ENCODE measurements around the gene CAT. TPM values are rescaled to one million over a fixed set of nuclear protein-coding genes. Genes with fewer than 3 reads are reported as not detected.

The CAT gene
- polyA plus RNA-seq, 1 of the 3 experiments (the other 2 are of a cell fraction) = 26.6 TPM

DNA sequence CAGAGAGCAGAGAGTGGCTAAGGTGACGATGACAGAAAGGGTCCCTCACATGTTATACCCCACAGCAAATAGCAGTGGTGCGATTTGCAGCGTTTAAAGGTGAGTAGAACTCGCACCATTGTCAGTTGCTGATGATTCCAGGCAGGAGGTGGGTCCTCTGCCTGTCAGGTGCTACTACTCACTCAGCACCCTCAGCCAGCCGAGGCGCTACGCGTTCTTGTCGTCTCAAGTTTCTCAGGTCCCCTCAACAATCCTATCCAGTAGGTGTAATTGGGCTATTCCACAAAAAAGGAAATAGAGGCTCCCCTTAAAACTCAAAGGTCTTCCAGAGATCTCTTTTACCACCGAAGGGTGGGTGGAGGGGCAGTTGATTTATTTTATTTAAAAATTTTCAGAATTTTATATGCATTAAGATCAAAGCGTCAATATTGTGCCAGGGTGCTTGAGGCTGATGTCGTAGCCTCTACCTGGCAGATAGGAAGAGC is 56.5 kb downstream of the CAT start:
- H3K36me3 ChIP-seq (replicated peaks in 1 of 2; ENCODE audit: control insufficient read depth in 1 of 2, insufficient read depth in 2 of 2, low read length in 1 of 2) = no peaks in the 10 kb centered on the region
- H3K4me3 ChIP-seq (ENCODE audit: low read depth in 2 of 2, low read length in 1 of 2) = no peak overlapping the region
- no peak overlapping the region for H3K27ac ChIP-seq (ENCODE audit: low read depth in 2 of 2, low read length in 1 of 2)
- no peak overlapping the region for H3K9ac ChIP-seq
- no peak for DNase-seq
- H4K20me1 ChIP-seq (ENCODE audit: insufficient read depth) = no peaks in the 10 kb centered on the region
- TF ChIP-seq, protein P1, sequence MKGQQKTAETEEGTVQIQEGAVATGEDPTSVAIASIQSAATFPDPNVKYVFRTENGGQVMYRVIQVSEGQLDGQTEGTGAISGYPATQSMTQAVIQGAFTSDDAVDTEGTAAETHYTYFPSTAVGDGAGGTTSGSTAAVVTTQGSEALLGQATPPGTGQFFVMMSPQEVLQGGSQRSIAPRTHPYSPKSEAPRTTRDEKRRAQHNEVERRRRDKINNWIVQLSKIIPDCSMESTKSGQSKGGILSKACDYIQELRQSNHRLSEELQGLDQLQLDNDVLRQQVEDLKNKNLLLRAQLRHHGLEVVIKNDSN (IDR thresholded peaks at IDR 0.05; ENCODE audit: borderline replicate concordance, low read depth) = no peak
- TF ChIP-seq SMC3 (IDR thresholded peaks at IDR 0.05; ENCODE audit: low read depth, low read length) (no peak), GATA2 (CRISPR knock-in tag; IDR thresholded peaks at IDR 0.05) (no peak), NFIC (IDR thresholded peaks at IDR 0.05; ENCODE audit: borderline replicate concordance) (no peak), EP300 (IDR thresholded peaks at IDR 0.05; ENCODE audit: borderline replicate concordance in 1 of 2, low read depth in 1 of 2, low read length in 1 of 2) (no peak), CHD2 (IDR thresholded peaks at IDR 0.05; ENCODE audit: low read length, partially characterized antibody) (no peak), MEF2A (IDR thresholded peaks at IDR 0.05; ENCODE audit: borderline replicate concordance, low read depth) (no peak), GABPA (IDR thresholded peaks at IDR 0.05; ENCODE audit: low read depth) (no peak), CTCF (IDR thresholded peaks at IDR 0.05) (no peak), MAX (IDR thresholded peaks at IDR 0.05; ENCODE audit: low read depth) (no peak), RCOR1 (IDR thresholded peaks at IDR 0.05; ENCODE audit: low read length) (no peak)
- 85% methylated on average over 12 of the region's 12 CpGs for WGBS (ENCODE audit: low lambda C conversion rate)
- no peaks in the 10 kb centered on the region for H3K9me3 ChIP-seq
- no peak overlapping the region for H3K4me2 ChIP-seq
- ChIA-PET CTCF (interaction anchor here (1.5 to 4.1 kb wide), 3 partner anchors 27 to 128 kb away, joined by 4 to 68 read pairs (median 31); no protein-coding TSS in a partner anchor), POLR2A (no interaction called here)
- no peak overlapping the region for H2AFZ ChIP-seq (ENCODE audit: low read depth)
- no peaks in the 10 kb centered on the region; a peak in 1 of 4 replicates for H3K4me1 ChIP-seq (ENCODE audit: control insufficient read depth in 1 of 2, insufficient read depth in 2 of 2, low read depth in 1 of 2, low read length in 1 of 2)
- H3K9me2 ChIP-seq = no peaks in the 10 kb centered on the region
- H3K79me2 ChIP-seq (ENCODE audit: insufficient read depth) = no peaks in the 10 kb centered on the region
- no peaks in the 10 kb centered on the region for H3F3A ChIP-seq (replicated peaks; ENCODE audit: insufficient read depth)
- no peaks in the 10 kb centered on the region; the same call in 1 of the 2 replicates for H3K27me3 ChIP-seq (ENCODE audit: insufficient read depth)

GRCh38 chr11:34495724-34496377 is 57.1 kb downstream of the CAT start:
- Histone ChIP-seq H3K9me2 (no peaks in the 10 kb centered on the region), H3K27me3 (ENCODE audit: insufficient read depth) (no peaks in the 10 kb centered on the region; the same call in 1 of the 2 replicates), H3K27ac (ENCODE audit: low read depth in 2 of 2, low read length in 1 of 2) (no peak overlapping the region), H2AFZ (ENCODE audit: low read depth) (no peak overlapping the region), H3K4me1 (ENCODE audit: control insufficient read depth in 1 of 2, insufficient read depth in 2 of 2, low read depth in 1 of 2, low read length in 1 of 2) (no peaks in the 10 kb centered on the region; a peak in 1 of 4 replicates), H3K36me3 (replicated peaks in 1 of 2; ENCODE audit: control insufficient read depth in 1 of 2, insufficient read depth in 2 of 2, low read length in 1 of 2) (no peaks in the 10 kb centered on the region), H3K4me2 (no peak overlapping the region), H3K4me3 (ENCODE audit: low read depth in 2 of 2, low read length in 1 of 2) (no peak overlapping the region), H3K9ac (no peak overlapping the region), H3K9me3 (no peaks in the 10 kb centered on the region), H4K20me1 (ENCODE audit: insufficient read depth) (no peaks in the 10 kb centered on the region), H3K79me2 (ENCODE audit: insufficient read depth) (no peaks in the 10 kb centered on the region), H3F3A (replicated peaks; ENCODE audit: insufficient read depth) (no peaks in the 10 kb centered on the region)
- WGBS (ENCODE audit: low lambda C conversion rate) = 85% methylated on average over 23 of the region's 26 CpGs
- POLR2A ChIA-PET = no interaction called here
- CTCF ChIA-PET = interaction anchor here (3.6 kb wide), 1 partner anchor 17 kb away, joined by 16 read pairs; the partner anchor contains the start of gene ELF5
- no peak for DNase-seq
- TF ChIP-seq FOSL2 (IDR thresholded peaks at IDR 0.05; ENCODE audit: borderline replicate concordance, low read depth) (no peak), JUND (IDR thresholded peaks at IDR 0.05) (no peak), MEF2A (IDR thresholded peaks at IDR 0.05; ENCODE audit: borderline replicate concordance, low read depth) (no peak), EZH2phosphoT487 (IDR thresholded peaks at IDR 0.05; ENCODE audit: borderline replicate concordance, low read depth) (no peak), IRF3 (IDR thresholded peaks at IDR 0.05; ENCODE audit: low read depth, low read length) (no peak), FOXM1 (IDR thresholded peaks at IDR 0.05; ENCODE audit: low read depth) (no peak), SMC3 (IDR thresholded peaks at IDR 0.05; ENCODE audit: low read depth, low read length) (no peak), RCOR1 (IDR thresholded peaks at IDR 0.05; ENCODE audit: low read length) (no peak), MAX (IDR thresholded peaks at IDR 0.05; ENCODE audit: low read depth) (no peak), TCF12 (IDR thresholded peaks at IDR 0.05) (no peak)
- TF ChIP-seq, protein P2, sequence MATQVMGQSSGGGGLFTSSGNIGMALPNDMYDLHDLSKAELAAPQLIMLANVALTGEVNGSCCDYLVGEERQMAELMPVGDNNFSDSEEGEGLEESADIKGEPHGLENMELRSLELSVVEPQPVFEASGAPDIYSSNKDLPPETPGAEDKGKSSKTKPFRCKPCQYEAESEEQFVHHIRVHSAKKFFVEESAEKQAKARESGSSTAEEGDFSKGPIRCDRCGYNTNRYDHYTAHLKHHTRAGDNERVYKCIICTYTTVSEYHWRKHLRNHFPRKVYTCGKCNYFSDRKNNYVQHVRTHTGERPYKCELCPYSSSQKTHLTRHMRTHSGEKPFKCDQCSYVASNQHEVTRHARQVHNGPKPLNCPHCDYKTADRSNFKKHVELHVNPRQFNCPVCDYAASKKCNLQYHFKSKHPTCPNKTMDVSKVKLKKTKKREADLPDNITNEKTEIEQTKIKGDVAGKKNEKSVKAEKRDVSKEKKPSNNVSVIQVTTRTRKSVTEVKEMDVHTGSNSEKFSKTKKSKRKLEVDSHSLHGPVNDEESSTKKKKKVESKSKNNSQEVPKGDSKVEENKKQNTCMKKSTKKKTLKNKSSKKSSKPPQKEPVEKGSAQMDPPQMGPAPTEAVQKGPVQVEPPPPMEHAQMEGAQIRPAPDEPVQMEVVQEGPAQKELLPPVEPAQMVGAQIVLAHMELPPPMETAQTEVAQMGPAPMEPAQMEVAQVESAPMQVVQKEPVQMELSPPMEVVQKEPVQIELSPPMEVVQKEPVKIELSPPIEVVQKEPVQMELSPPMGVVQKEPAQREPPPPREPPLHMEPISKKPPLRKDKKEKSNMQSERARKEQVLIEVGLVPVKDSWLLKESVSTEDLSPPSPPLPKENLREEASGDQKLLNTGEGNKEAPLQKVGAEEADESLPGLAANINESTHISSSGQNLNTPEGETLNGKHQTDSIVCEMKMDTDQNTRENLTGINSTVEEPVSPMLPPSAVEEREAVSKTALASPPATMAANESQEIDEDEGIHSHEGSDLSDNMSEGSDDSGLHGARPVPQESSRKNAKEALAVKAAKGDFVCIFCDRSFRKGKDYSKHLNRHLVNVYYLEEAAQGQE (IDR thresholded peaks at IDR 0.05; ENCODE audit: low read depth, low read length) = no peak
